ENCODE data around the gene FGD5.

- no peak for TF ChIP-seq CTCF (IDR thresholded peaks at IDR 0.05; ENCODE audit: low read depth, low read length, poor library complexity, severe bottlenecking)
- TF ChIP-seq EZH2phosphoT487 (IDR thresholded peaks at IDR 0.05; ENCODE audit: borderline replicate concordance, low read length), result no peak
Observed at GRCh38 chr3:14842277-14842676, 23.5 kb downstream of the FGD5 start.
